ENCODE data around the gene ZBTB46.

ZBTB46 gene

DNA sequence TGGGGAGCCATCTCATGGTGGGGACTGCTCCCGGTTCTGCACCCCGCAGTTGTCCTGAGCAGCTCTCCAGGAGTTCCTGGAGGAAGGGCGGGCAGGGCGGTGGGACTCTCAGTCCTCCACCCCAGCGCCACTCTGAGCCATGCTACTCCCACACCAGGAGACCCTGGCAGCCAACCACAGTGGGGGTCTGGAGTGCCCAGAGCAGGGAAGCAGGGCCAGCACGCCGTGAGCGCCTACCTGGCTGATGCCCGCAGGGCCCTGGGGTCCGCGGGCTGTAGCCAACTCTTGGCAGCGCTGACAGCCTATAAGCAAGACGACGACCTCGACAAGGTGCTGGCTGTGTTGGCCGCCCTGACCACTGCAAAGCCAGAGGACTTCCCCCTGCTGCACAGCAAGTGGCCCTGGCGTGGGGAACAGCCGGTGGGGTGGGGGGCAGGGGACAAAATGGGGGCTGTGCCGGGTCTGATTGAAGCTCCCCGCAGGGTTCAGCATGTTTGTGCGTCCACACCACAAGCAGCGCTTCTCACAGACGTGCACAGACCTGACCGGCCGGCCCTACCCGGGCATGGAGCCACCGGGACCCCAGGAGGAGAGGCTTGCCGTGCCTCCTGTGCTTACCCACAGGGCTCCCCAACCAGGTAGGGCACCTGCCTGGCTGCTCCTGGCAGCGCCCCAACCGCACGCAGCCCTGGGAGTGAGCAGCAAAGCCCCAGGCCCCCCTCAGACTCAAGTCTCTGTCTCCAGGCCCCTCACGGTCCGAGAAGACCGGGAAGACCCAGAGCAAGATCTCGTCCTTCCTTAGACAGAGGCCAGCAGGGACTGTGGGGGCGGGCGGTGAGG, 136.3 kb downstream of the ZBTB46 start:
- no peak for DNase-seq (ENCODE audit: low spot score)

DNA sequence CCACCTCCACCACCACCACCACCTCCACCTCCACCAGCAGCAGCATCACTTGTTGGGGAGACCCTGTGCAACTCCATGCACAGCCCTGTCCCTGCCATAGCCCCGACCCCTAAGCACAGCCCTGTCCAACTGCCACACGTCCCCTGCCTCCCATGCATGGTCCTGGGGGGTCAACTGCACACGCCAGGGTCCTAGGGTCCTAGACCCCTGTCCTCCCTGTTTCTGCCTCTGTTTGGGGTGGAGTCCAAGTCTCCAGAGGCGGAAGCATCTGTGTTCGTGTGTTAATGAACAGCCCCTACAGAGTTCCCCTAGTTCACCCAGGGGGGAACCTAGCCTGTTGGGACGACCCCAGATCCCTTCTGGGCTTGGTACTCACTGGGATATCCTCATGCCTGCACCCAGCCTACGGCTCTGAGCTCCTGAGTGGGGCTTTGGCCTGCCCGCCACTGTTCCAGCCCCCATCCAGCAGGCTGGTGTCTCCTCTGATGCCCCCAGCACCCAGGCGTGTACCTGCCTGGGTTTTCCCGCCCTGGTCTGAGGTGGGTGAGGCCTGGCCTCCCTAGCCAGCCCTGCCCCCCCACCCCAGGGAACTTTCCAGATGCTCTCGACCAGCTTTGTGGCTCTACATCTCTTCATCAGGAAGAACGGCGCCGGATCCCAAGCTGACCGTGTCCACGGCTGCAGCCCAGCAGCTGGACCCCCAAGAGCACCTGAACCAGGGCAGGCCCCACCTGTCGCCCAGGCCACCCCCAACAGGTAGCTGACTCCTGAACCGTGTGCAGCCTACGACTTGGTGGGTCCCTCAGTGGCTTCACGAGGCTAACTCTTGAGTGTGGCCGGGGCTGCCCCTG, 137.1 kb downstream of the ZBTB46 start:
- no peak for DNase-seq (ENCODE audit: low spot score)

Data from RKO (cell line).